ENCODE measurements around the gene MEIS3. TPM values are rescaled to one million over a fixed set of nuclear protein-coding genes. Genes with fewer than 3 reads are reported as not detected.

MEIS3 gene
- total and polyA plus RNA-seq, 10 of the 15 experiments (the other 5 are each of a cell fraction or from before 2014, with no cell fraction given): 0.05 to 0.23 TPM; not detected in 8

GRCh38 chr19:47408156-47408938 lies 11.0 kb downstream of the MEIS3 start:
- TF ChIP-seq ZZZ3 (IDR thresholded peaks at IDR 0.05; ENCODE audit: control insufficient read depth, insufficient read length, low read depth) (no peak), CREB1 (IDR thresholded peaks at IDR 0.05; ENCODE audit: low read depth) (no peak), IRF3 (IDR thresholded peaks at IDR 0.05) (no peak), BCL11A (IDR thresholded peaks at IDR 0.05; ENCODE audit: low read depth, low read length) (no peak), HSF1 (IDR thresholded peaks at IDR 0.05; ENCODE audit: low read depth, low read length) (no peak), SIN3A (IDR thresholded peaks at IDR 0.05; ENCODE audit: low read depth, low read length) (no peak), JUND (IDR thresholded peaks at IDR 0.05; ENCODE audit: low read depth, low read length) (no peak)
- Histone ChIP-seq H3K4me1 (ENCODE audit: control insufficient read depth, insufficient read depth, low read length) (no peaks in the 10 kb centered on the region), H3K9ac (ENCODE audit: control insufficient read depth, insufficient read depth, low read length) (no peak overlapping the region), H3K9me3 (replicated peaks; ENCODE audit: control insufficient read depth, insufficient read depth, low read length) (no peaks in the 10 kb centered on the region), H3K79me2 (ENCODE audit: control insufficient read depth, insufficient read depth, low read length) (no peaks in the 10 kb centered on the region), H3K27me3 (replicated peaks in 1 of 2; ENCODE audit: control insufficient read depth in 2 of 2, insufficient read depth in 2 of 2, low read length in 1 of 2) (no peaks in the 10 kb centered on the region; a peak in 1 of 4 replicates), H3K4me3 (no peak overlapping the region), H3K36me3 (ENCODE audit: control insufficient read depth in 2 of 2, insufficient read depth in 2 of 2, low read length in 1 of 2) (no peaks in the 10 kb centered on the region), H3K27ac (ENCODE audit: control insufficient read depth, insufficient read depth) (no peak overlapping the region), H4K20me1 (ENCODE audit: control insufficient read depth, insufficient read depth) (no peaks in the 10 kb centered on the region), H2AFZ (ENCODE audit: control insufficient read depth, low read depth, low read length) (no peak overlapping the region), H3K4me2 (ENCODE audit: control insufficient read depth, insufficient read depth) (no peak overlapping the region)
- RAD21 ChIA-PET (ENCODE audit: unreplicated experiment): no interaction called here
- POLR2A ChIA-PET: no interaction called here
- WGBS (ENCODE audit: insufficient coverage, insufficient replicate concordance, low lambda C conversion rate, missing lambda C conversion rate): 37% methylated on average over 14 of the region's 14 CpGs
- in situ Hi-C loops (cut with MboI): no loop called here
- FAIRE-seq: no peak
- SMC1A ChIA-PET (ENCODE audit: uncharacterized antibody, unreplicated experiment): no interaction called here
- no TSS peak for BruUV-seq (replicated peaks)
- no peak for ATAC-seq
- no peak for DNase-seq (ENCODE audit: low read depth, low spot score)
- CTCF ChIA-PET: no interaction called here
- intact Hi-C loops (cut with micrococcal nuclease; ENCODE audit: unreplicated experiment): no loop called here
